A673 (cell line): ENCODE data around the gene SGCD. TPM values are rescaled to one million over a fixed set of nuclear protein-coding genes. Genes with fewer than 3 reads are reported as not detected.

ENCODE experiments used
- BruUV-seq: library from RNA; stranded (reverse); fragments of 400-500 nt; replicated peaks from 2 replicates; lab custom pipeline; 2021; lab: Mats Ljungman, UMichigan
- CTCF ChIA-PET: fragments of 300-600 bp; sonication (Branson Sonifier 250); formaldehyde crosslinking; loops from one replicate; lab custom pipeline; 2022; ENCODE audit warnings: antibody characterized with exemption; lab: Charles Lee
- POLR2A ChIA-PET: fragments of 300-600 bp; sonication (Branson Sonifier 250); formaldehyde crosslinking; loops from one replicate; lab custom pipeline; 2022; ENCODE audit warnings: antibody characterized with exemption; ENCODE audit not compliant: low non-redundant PET; lab: Charles Lee
- DNase-seq: peaks from one replicate; pipeline ENCODE4 v3.0.0-alpha.2; 2015; ENCODE audit warnings: low spot score
- H3K27ac ChIP-seq: fragments of 200-600 bp; sonication (generic); 2 replicates; pipeline ENCODE4 v1.5.1; 2016; ENCODE audit warnings: mixed run types, low read depth, mild to moderate bottlenecking, mixed read lengths, antibody characterized with exemption, low read length; ENCODE audit not compliant: poor library complexity, severe bottlenecking
- H3K27me3 ChIP-seq: fragments of 200-600 bp; sonication (generic); replicated peaks from 2 replicates; pipeline ENCODE4 v1.6.1; 2017; ENCODE audit warnings: mixed run types, low read depth, mild to moderate bottlenecking, mixed read lengths, antibody characterized with exemption, low read length; ENCODE audit not compliant: insufficient read depth, poor library complexity
- H3K36me3 ChIP-seq: fragments of 200-600 bp; sonication (generic); 2 replicates; pipeline ENCODE4 v1.6.1; 2016; ENCODE audit warnings: mixed run types, mild to moderate bottlenecking, mixed read lengths, antibody characterized with exemption, low read length; ENCODE audit not compliant: insufficient read depth, poor library complexity, severe bottlenecking
- H3K4me1 ChIP-seq: fragments of 200-600 bp; sonication (generic); 2 replicates; pipeline ENCODE4 v1.6.1; 2017; ENCODE audit warnings: mixed run types, mild to moderate bottlenecking, mixed read lengths, antibody characterized with exemption, low read length; ENCODE audit not compliant: insufficient read depth, poor library complexity, severe bottlenecking
- H3K4me3 ChIP-seq: fragments of 200-600 bp; sonication (generic); 2 replicates; pipeline ENCODE4 v1.5.1; 2016; ENCODE audit warnings: low read depth, mixed run types, mild to moderate bottlenecking, mixed read lengths, low read length; ENCODE audit not compliant: poor library complexity, severe bottlenecking
- H3K9me3 ChIP-seq: fragments of 200-600 bp; sonication (generic); 2 replicates; pipeline ENCODE4 v1.6.1; 2016; ENCODE audit warnings: mixed run types, low read depth, mild to moderate bottlenecking, mixed read lengths, antibody characterized with exemption, low read length; ENCODE audit not compliant: poor library complexity, severe bottlenecking
- EZH2 ChIP-seq: fragments of 200-600 bp; sonication (generic); IDR thresholded peaks from 2 replicates; pipeline ENCODE4 v1.6.1; 2017; ENCODE audit warnings: borderline replicate concordance, low read depth, mild to moderate bottlenecking, mixed read lengths, antibody characterized with exemption, low read length; ENCODE audit not compliant: poor library complexity, severe bottlenecking
- intact Hi-C: fragments of 100-400 bp; cut with micrococcal nuclease; formaldehyde crosslinking; loops from one replicate; pipeline ENCODE4 v1.10.0; 2022; ENCODE audit not compliant: unreplicated experiment
- total RNA-seq: library from RNA; stranded (reverse); gene quantifications from 2 replicates; pipeline ENCODE4 v1.2.3, GENCODE V29; 2021
- TF ChIP-seq, protein P1 (sequence below): fragments of 300-800, 200-600 bp; sonication (generic); conservative IDR thresholded peaks from 2 replicates; pipeline ENCODE4 v1.5.1; 2017; ENCODE audit warnings: low read depth, mild to moderate bottlenecking, antibody characterized with exemption, low read length, moderate library complexity, mixed read lengths

The SGCD gene
- total RNA-seq, 1 experiment from 2014 or later, result 0.17 TPM

GRCh38 chr5:156395306-156395675, 68.3 kb downstream of the SGCD start:
- ChIA-PET CTCF (no interaction called here), POLR2A (no interaction called here)
- intact Hi-C loops, result no loop called here
- Histone ChIP-seq H3K27me3 (no peaks in the 10 kb centered on the region), H3K4me1 (no peaks in the 10 kb centered on the region), H3K9me3 (no peaks in the 10 kb centered on the region), H3K4me3 (no peak overlapping the region), H3K36me3 (no peaks in the 10 kb centered on the region), H3K27ac (no peak overlapping the region)
- no peak for DNase-seq
- BruUV-seq, result no TSS peak
- TF ChIP-seq EZH2, result no peak
- TF ChIP-seq, protein P1, sequence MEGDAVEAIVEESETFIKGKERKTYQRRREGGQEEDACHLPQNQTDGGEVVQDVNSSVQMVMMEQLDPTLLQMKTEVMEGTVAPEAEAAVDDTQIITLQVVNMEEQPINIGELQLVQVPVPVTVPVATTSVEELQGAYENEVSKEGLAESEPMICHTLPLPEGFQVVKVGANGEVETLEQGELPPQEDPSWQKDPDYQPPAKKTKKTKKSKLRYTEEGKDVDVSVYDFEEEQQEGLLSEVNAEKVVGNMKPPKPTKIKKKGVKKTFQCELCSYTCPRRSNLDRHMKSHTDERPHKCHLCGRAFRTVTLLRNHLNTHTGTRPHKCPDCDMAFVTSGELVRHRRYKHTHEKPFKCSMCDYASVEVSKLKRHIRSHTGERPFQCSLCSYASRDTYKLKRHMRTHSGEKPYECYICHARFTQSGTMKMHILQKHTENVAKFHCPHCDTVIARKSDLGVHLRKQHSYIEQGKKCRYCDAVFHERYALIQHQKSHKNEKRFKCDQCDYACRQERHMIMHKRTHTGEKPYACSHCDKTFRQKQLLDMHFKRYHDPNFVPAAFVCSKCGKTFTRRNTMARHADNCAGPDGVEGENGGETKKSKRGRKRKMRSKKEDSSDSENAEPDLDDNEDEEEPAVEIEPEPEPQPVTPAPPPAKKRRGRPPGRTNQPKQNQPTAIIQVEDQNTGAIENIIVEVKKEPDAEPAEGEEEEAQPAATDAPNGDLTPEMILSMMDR, result no peak

- POLR2A ChIA-PET, result no interaction called here
- TF ChIP-seq, protein P1, result no peak
- TF ChIP-seq EZH2, result no peak
- CTCF ChIA-PET, result no interaction called here
- Histone ChIP-seq H3K9me3 (no peaks in the 10 kb centered on the region), H3K36me3 (no peaks in the 10 kb centered on the region), H3K27me3 (no peaks in the 10 kb centered on the region), H3K4me1 (no peaks in the 10 kb centered on the region), H3K27ac (no peak overlapping the region), H3K4me3 (no peak overlapping the region)
- intact Hi-C loops, result no loop called here
- no TSS peak for BruUV-seq
- DNase-seq, result no peak
Observed at GRCh38 chr5:156396063-156396829, 69.3 kb downstream of the SGCD start.

- TF ChIP-seq EZH2, result no peak
- TF ChIP-seq, protein P1, result no peak
- no TSS peak for BruUV-seq
- no peak for DNase-seq
- no peak overlapping the region for H3K27ac ChIP-seq
- intact Hi-C loops, result no loop called here
- POLR2A ChIA-PET, result no interaction called here
- H3K9me3 ChIP-seq, result no peaks in the 10 kb centered on the region
- H3K27me3 ChIP-seq, result no peaks in the 10 kb centered on the region
- CTCF ChIA-PET, result no interaction called here
- no peak overlapping the region for H3K4me3 ChIP-seq
- H3K36me3 ChIP-seq, result no peaks in the 10 kb centered on the region
- H3K4me1 ChIP-seq, result no peaks in the 10 kb centered on the region
Observed at GRCh38 chr5:156396830-156397081, 69.8 kb downstream of the SGCD start.
